GM06990 (cell line): ENCODE results near the gene FBLIM1.

Experiments used
- DNase-seq: peaks from one replicate; pipeline ENCODE4 v3.0.0-alpha.2; 2011; ENCODE audit not compliant: insufficient read length; ENCODE audit errors: extremely low read depth
- H3K27me3 ChIP-seq: replicated peaks from 2 replicates; pipeline ENCODE4 v1.6.0; 2011; ENCODE audit warnings: low read length; ENCODE audit not compliant: control insufficient read depth, insufficient read depth
- H3K36me3 ChIP-seq: 2 replicates; pipeline ENCODE4 v1.5.1; 2011; ENCODE audit warnings: low read length; ENCODE audit not compliant: control insufficient read depth, insufficient read depth
- H3K4me3 ChIP-seq: replicated peaks from 2 replicates; pipeline ENCODE4 v1.5.1; 2011; ENCODE audit warnings: low read depth, mild to moderate bottlenecking, control low read depth, low read length
- TF ChIP-seq, protein P1 (sequence below): IDR thresholded peaks from 2 replicates; pipeline ENCODE4 v1.5.1; 2011; ENCODE audit warnings: low read length, control low read depth, mild to moderate bottlenecking, inconsistent platforms; ENCODE audit not compliant: insufficient read depth, poor library complexity, severe bottlenecking

FBLIM1 gene

DNA sequence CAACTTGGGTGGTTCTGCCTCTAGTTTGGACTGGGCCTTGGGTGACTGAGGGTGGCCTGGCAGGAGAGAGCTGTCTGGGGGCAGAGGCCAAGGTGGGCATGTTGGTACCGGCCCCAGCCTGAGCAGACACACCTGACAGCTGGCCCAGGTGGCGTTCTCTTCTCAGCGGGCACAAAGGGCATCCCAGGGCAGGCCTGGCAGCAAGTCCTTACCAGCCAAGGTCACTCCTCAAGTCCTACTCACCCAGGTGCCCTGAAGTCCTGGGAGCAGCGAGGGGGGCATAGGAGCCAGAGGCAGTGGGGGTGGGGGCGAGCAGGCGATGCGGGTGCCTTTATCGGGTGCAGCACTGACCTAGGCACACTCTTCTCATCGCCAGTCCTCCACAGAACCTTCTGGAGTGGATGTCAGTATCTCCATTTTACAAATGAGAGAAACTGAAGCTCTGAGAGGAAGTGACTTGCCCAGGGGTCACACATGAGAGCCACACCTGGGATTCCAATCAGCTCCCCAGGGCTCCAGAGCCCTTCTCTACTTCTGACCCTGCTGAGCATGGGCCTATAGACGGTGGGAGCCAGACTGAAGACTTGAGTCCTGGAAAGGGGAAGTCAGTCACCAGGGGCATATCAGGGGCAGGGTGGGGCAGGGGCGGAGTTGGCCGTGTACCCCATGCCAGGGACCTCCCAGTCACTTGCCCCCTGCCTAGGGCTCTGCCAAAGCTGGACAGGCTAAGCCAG is 23.1 kb upstream of the FBLIM1 start:
- Histone ChIP-seq H3K36me3 (peaks cover 27% of the 10 kb centered on the region), H3K4me3 (no peak overlapping the region), H3K27me3 (no peaks in the 10 kb centered on the region)
- TF ChIP-seq, protein P1, sequence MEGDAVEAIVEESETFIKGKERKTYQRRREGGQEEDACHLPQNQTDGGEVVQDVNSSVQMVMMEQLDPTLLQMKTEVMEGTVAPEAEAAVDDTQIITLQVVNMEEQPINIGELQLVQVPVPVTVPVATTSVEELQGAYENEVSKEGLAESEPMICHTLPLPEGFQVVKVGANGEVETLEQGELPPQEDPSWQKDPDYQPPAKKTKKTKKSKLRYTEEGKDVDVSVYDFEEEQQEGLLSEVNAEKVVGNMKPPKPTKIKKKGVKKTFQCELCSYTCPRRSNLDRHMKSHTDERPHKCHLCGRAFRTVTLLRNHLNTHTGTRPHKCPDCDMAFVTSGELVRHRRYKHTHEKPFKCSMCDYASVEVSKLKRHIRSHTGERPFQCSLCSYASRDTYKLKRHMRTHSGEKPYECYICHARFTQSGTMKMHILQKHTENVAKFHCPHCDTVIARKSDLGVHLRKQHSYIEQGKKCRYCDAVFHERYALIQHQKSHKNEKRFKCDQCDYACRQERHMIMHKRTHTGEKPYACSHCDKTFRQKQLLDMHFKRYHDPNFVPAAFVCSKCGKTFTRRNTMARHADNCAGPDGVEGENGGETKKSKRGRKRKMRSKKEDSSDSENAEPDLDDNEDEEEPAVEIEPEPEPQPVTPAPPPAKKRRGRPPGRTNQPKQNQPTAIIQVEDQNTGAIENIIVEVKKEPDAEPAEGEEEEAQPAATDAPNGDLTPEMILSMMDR, result no peak
- DNase-seq, result no peak

DNA sequence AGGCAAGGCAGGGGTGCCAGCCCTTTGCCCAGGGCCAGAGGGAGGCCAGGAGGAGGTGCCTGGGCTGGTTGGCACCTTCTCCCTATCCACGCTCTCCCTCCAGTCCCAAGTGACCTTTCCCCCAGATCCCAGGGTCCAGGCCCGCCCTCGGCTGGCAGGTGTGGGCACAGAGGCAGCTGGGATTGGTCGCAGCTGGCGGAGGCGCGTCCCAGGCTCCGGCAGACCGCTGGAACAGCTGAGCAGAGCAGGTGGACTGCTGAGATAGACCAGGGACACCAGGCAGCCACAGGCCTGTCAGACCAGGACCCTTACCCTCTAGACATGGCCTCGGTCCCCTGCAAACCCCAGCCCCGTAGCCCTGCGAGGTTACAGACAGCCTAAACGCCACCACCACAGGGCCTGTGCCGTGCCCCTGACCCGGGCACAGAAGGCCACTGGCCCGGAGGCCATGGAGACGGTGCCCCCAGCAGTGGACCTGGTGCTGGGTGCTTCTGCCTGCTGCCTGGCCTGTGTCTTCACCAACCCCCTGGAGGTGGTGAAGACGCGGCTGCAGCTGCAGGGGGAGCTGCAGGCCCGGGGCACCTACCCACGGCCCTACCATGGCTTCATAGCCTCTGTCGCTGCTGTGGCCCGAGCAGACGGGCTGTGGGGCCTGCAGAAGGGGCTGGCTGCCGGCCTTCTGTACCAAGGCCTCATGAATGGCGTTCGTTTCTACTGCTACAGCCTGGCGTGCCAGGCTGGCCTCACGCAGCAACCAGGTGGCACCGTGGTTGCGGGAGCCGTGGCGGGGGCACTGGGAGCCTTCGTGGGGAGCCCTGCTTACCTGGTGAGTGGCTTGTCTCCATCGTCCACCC is 22.3 kb upstream of the FBLIM1 start, which contains the start of gene SLC25A34:
TSS of gene SLC25A34 (plus strand) at position 221 of the 854 bp plus-strand sequence. CDS start at position 449, 228 bp downstream.
- Histone ChIP-seq H3K27me3 (no peaks in the 10 kb centered on the region), H3K4me3 (no peak within 1 kb of the TSS), H3K36me3 (peaks cover 20% of the 10 kb centered on the region)
- TF ChIP-seq, protein P1, result no peak
- DNase-seq, result no peak

DNA sequence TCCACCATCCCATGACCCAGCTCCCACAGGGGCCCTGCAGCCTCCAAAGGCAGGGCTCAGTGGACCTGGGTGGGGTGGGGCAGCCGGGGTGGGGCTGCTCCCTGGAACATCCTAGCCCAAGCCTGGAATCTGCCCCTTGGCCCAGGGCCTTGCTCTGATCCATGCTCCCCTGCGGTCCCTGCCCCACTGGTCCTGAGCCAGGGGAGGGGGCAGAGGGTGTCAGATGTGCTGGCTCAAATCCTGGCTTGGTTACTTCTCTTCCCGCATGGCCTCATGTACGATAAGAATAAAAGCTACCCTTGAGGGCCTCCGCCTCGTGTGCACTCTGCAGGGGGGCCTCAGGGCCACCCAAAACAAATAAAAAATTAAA is 21.7 kb upstream of the FBLIM1 start:
- Histone ChIP-seq H3K36me3 (peaks cover 15% of the 10 kb centered on the region), H3K4me3 (no peak overlapping the region), H3K27me3 (no peaks in the 10 kb centered on the region)
- no peak for DNase-seq
- TF ChIP-seq, protein P1, result no peak

DNA sequence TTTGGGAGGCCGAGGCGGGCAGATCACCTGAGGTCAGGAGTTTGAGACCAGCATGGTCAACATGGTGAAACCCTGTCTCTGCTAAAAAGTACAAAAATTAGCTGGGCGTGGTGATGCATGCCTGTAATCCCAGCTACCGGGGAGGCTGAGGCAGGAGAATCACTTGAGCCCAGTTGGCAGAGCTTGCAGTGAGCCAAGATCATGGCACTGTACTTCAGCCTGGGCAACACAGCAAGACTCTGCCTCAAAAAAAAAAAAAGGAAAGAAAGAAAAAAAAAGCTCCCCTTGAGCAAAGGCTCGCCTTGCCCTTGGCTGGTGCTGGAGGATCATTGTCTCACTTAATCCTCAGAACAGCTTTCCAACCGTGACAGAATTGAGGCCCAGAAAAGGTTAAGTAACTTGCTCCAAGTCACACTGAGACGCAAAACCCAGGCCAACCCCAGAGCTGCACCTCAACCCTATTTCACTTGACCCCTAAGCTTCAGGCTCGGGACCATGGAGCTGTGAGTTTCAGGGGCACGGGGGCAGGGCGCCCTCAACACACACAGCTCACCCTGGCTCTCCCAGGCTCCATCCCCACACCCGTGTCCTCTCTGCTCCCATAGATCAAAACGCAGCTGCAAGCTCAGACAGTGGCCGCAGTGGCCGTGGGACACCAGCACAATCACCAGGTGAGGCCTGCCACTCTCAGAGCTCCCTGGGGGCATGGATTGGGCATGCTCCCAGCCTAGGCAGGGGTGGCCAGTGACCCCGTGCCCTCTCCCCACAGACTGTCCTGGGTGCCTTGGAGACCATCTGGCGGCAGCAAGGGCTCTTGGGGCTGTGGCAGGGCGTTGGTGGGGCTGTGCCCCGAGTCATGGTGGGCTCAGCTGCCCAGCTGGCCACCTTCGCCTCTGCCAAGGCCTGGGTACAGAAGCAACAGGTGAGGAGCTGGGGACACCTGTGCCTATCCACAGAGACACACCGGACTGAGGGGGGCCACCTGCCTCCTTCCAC is 21.0 kb upstream of the FBLIM1 start:
- DNase-seq, result no peak
- H3K4me3 ChIP-seq, result no peak overlapping the region
- no peaks in the 10 kb centered on the region for H3K27me3 ChIP-seq
- TF ChIP-seq, protein P1, result no peak
- H3K36me3 ChIP-seq, result peaks cover 11% of the 10 kb centered on the region

DNA sequence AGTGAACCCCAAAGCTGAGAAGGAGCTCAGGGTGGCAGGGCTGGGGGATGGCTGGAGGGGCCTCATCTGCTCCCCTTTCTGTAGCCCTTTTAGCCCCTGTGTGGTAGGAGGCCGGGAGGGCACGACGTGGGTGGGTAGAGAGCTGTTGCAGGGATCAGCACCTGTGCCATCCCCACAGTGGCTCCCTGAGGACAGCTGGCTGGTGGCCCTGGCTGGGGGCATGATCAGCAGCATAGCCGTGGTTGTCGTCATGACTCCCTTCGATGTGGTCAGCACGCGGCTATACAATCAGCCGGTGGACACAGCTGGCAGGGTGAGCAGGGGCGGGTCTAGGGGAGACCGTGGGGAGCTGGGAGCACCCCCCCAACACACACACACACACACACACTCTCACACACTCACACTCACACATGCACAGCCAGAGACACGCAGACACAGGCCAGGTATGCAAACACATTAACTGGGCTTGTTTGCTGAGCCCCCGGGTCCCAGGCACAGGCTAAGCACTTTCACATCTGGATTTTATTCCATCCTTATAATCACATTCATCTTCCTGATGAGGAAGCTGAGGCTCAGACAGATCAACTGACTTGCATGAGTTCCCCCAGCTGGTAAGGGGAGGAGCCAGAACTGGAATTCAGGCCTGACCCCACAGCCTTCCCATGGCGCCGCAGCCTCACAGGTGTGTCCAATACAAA is 20.0 kb upstream of the FBLIM1 start:
- H3K36me3 ChIP-seq, result peaks cover 8% of the 10 kb centered on the region
- DNase-seq, result no peak
- TF ChIP-seq, protein P1, result no peak
- no peaks in the 10 kb centered on the region for H3K27me3 ChIP-seq
- H3K4me3 ChIP-seq, result no peak overlapping the region
